GM23338 (cell line): ENCODE measurements around the gene CES2. TPM values are rescaled to one million over a fixed set of nuclear protein-coding genes. Genes with fewer than 3 reads are reported as not detected.

Experiments used
- ATAC-seq: fragments of 200-7000 bp; cut with Tn5 transposase; 3 replicates; pipeline ENCODE4 v1.9.1; 2020
- DNase-seq: peaks from one replicate; pipeline ENCODE4 v3.0.0-alpha.2; 2015; ENCODE audit warnings: low spot score
- H2AFZ ChIP-seq: fragments of 200-600 bp; sonication (generic); 2 replicates; pipeline ENCODE4 v1.8.0; 2016; ENCODE audit warnings: antibody characterized with exemption, mild to moderate bottlenecking, moderate library complexity
- H3F3A ChIP-seq: fragments of 200-600 bp; sonication (generic); replicated peaks from 2 replicates; pipeline ENCODE4 v1.8.0; 2017; ENCODE audit warnings: antibody characterized with exemption, mixed run types, low read depth
- H3K27ac ChIP-seq: fragments of 200-600 bp; sonication (generic); 2 replicates; pipeline ENCODE4 v1.6.1; 2016; ENCODE audit warnings: low read depth
- H3K27me3 ChIP-seq: fragments of 200-600 bp; sonication (generic); 2 replicates; pipeline ENCODE4 v1.8.0; 2016; ENCODE audit warnings: mild to moderate bottlenecking, mixed run types, moderate library complexity; ENCODE audit not compliant: insufficient read depth
- H3K36me3 ChIP-seq: fragments of 200-600 bp; sonication (generic); 2 replicates; pipeline ENCODE4 v1.8.0; 2016; ENCODE audit warnings: mild to moderate bottlenecking; ENCODE audit not compliant: insufficient read depth
- H3K4me1 ChIP-seq: fragments of 200-600 bp; sonication (generic); 2 replicates; pipeline ENCODE4 v1.8.0; 2016; ENCODE audit warnings: mild to moderate bottlenecking, moderate library complexity; ENCODE audit not compliant: insufficient read depth
- H3K4me2 ChIP-seq: fragments of 200-600 bp; sonication (generic); 2 replicates; pipeline ENCODE4 v1.7.1; 2017; ENCODE audit warnings: mixed run types
- H3K4me3 ChIP-seq: fragments of 200-600 bp; sonication (generic); 2 replicates; pipeline ENCODE4 v1.6.1; 2016; ENCODE audit warnings: mixed run types
- H3K79me2 ChIP-seq: fragments of 200-600 bp; sonication (generic); replicated peaks from 2 replicates; pipeline ENCODE4 v1.8.0; 2017; ENCODE audit warnings: mild to moderate bottlenecking; ENCODE audit not compliant: insufficient read depth
- H3K9me2 ChIP-seq: fragments of 200-600 bp; sonication (generic); 2 replicates; pipeline ENCODE4 v1.8.0; 2017; ENCODE audit not compliant: insufficient read depth
- H4K20me1 ChIP-seq: fragments of 200-600 bp; sonication (generic); replicated peaks from 2 replicates; pipeline ENCODE4 v1.8.0; 2017; ENCODE audit warnings: mild to moderate bottlenecking; ENCODE audit not compliant: insufficient read depth
- H3K27ac Mint-ChIP-seq: 2 replicates; pipeline ENCODE4 v1.8.0; 2020; ENCODE audit warnings: inconsistent platforms, mild to moderate bottlenecking, moderate library complexity, mixed read lengths
- H3K27me3 Mint-ChIP-seq: 3 replicates; pipeline ENCODE4 v1.8.0; 2022; ENCODE audit warnings: low read depth, mild to moderate bottlenecking, moderate library complexity, mixed read lengths, inconsistent platforms; ENCODE audit not compliant: insufficient read depth, poor library complexity
- H3K36me3 Mint-ChIP-seq: 3 replicates; pipeline ENCODE4 v1.8.0; 2021; ENCODE audit warnings: low read depth, mild to moderate bottlenecking, inconsistent platforms, moderate library complexity, mixed read lengths
- H3K4me1 Mint-ChIP-seq: 3 replicates; pipeline ENCODE4 v1.8.0; 2020; ENCODE audit warnings: mild to moderate bottlenecking, inconsistent platforms, mixed read lengths
- H3K4me3 Mint-ChIP-seq: 3 replicates; pipeline ENCODE4 v1.8.0; 2021; ENCODE audit warnings: moderate library complexity, mild to moderate bottlenecking, inconsistent platforms, mixed read lengths
- H3K9me3 Mint-ChIP-seq: 3 replicates; pipeline ENCODE4 v1.8.0; 2020; ENCODE audit warnings: moderate library complexity, mild to moderate bottlenecking, inconsistent platforms, mixed read lengths
- CREB1 ChIP-seq: fragments of 250-450 bp; sonication (Bioruptor Pico); IDR thresholded peaks from 2 replicates; pipeline ENCODE4 v1.5.0; 2020; ENCODE audit warnings: low read depth, mild to moderate bottlenecking, moderate library complexity
- CTCF ChIP-seq, 2 experiments: fragments of 200-600 bp in 1 of 2; sonication (generic) in 1 of 2; conservative IDR thresholded peaks; 2 replicates each; pipeline versions ENCODE4 v1.5.1 to v1.6.1; 2016 to 2017; ENCODE audit warnings: antibody characterized with exemption in 2 of 2, low read depth in 2 of 2, mild to moderate bottlenecking in 2 of 2, moderate library complexity in 1 of 2
- ETS1 ChIP-seq: IDR thresholded peaks from 2 replicates; pipeline ENCODE4 v1.6.1; 2016; ENCODE audit warnings: antibody characterized with exemption
- EZH2 ChIP-seq: fragments of 200-600 bp; sonication (generic); IDR thresholded peaks from one replicate; pipeline ENCODE4 v1.8.0; 2017; ENCODE audit warnings: antibody characterized with exemption, mild to moderate bottlenecking, low read depth; ENCODE audit not compliant: unreplicated experiment
- EZH2phosphoT487 ChIP-seq: fragments of 200-600 bp; sonication (generic); IDR thresholded peaks from one replicate; pipeline ENCODE4 v1.8.1; 2018; ENCODE audit warnings: antibody characterized with exemption; ENCODE audit not compliant: unreplicated experiment
- JUNB ChIP-seq: IDR thresholded peaks from one replicate; pipeline ENCODE4 v1.6.1; 2016; ENCODE audit warnings: antibody characterized with exemption; ENCODE audit not compliant: unreplicated experiment
- NANOG ChIP-seq: IDR thresholded peaks from 2 replicates; pipeline ENCODE4 v1.6.1; 2016; ENCODE audit warnings: antibody characterized with exemption, borderline replicate concordance
- POLR2AphosphoS5 ChIP-seq: IDR thresholded peaks from 2 replicates; pipeline ENCODE4 v1.6.1; 2016; ENCODE audit warnings: antibody characterized with exemption, low read depth
- STAT1 ChIP-seq: IDR thresholded peaks from one replicate; pipeline ENCODE4 v1.6.1; 2016; ENCODE audit warnings: antibody characterized with exemption; ENCODE audit not compliant: unreplicated experiment
- ZNF114 ChIP-seq: fragments of 250-450 bp; sonication (Bioruptor Pico); IDR thresholded peaks from 2 replicates; pipeline ENCODE4 v1.5.0; 2020; ENCODE audit warnings: mild to moderate bottlenecking, moderate library complexity
- ZNF331 ChIP-seq: fragments of 250-450 bp; sonication (Bioruptor Pico); IDR thresholded peaks from 2 replicates; pipeline ENCODE4 v1.5.0; 2020; ENCODE audit warnings: low read depth, mild to moderate bottlenecking, moderate library complexity
- ZNF462 ChIP-seq: fragments of 250-450 bp; sonication (Bioruptor Pico); IDR thresholded peaks from 2 replicates; pipeline ENCODE4 v1.5.0; 2020; ENCODE audit warnings: mild to moderate bottlenecking, moderate library complexity
- polyA plus RNA-seq: library from polyadenylated mRNA; unstranded; fragments of >200 nt; fragmentation: Nextera tagmentation; extraction: Ambion mirVana; gene quantifications from 2 replicates; pipeline ENCODE4 v1.2.1, GENCODE V29; 2016
- total RNA-seq: library from RNA; depleted of rRNA; stranded (reverse); fragments of >200 nt; shearing (Covaris generic); gene quantifications from 2 replicates; pipeline ENCODE4 v1.2.3, GENCODE V29; 2014
- TF ChIP-seq, protein P1 (sequence below): IDR thresholded peaks from one replicate; pipeline ENCODE4 v1.6.1; 2018; ENCODE audit warnings: antibody characterized with exemption; ENCODE audit not compliant: unreplicated experiment

The CES2 gene
- total and polyA plus RNA-seq, 2 experiments from 2014 or later, result 5.0 to 9.3 TPM

DNA sequence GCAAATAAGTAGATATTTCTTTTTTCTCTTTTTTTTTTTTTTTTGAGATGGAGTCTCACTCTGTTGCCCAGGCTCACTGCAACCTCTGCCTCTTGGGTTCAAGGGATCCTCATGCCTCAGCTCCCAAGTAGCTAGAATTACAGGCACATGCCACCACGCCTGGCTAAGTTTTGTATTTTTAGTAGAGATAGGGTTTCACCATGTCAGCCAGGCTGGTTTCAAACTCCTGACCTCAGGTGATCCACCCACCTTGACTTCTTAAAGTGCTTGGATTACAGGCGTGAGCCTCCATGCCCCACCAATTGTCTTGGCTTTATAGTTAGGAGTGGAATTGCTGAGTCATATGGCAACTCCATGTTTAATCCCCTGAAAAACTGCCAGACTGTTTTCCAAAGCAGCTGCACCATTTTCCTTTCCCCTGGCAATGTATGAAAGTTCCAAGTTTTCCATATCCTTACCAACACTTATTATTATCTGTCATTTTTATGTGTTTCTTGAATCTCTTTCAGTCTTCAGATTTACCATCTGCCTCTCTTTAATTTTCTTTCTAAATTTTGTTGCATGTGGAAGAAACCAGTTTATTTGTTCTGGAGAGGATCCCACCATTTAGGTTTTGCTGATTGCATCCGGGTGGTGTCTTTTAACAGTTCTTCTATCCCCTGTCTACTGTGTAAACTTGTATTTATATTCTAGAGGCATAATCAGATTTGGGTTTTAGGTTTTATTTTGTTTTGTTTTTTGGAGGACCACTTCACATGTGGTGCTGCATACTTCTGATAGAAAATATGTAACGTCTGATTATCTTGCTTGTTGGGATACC is 15.9 kb downstream of the CES2 start:
- Mint-ChIP-seq H3K4me1 (peaks cover 3% of the 10 kb centered on the region; the same call in 2 of the 3 replicates), H3K27me3 (peaks cover 45% of the 10 kb centered on the region)
- TF ChIP-seq STAT1 (no peak), CREB1 (CRISPR knock-in tag) (no peak), ZNF114 (CRISPR knock-in tag) (no peak), EZH2 (no peak), NANOG (no peak), JUNB (no peak), ZNF331 (CRISPR knock-in tag) (no peak), EZH2phosphoT487 (no peak), CTCF (conservative IDR thresholded peaks at IDR 0.05; ENCODE audit: low read depth in 2 of 2) (no peak), ZNF462 (CRISPR knock-in tag) (no peak), ETS1 (no peak), POLR2AphosphoS5 (no peak)
- TF ChIP-seq, protein P1, sequence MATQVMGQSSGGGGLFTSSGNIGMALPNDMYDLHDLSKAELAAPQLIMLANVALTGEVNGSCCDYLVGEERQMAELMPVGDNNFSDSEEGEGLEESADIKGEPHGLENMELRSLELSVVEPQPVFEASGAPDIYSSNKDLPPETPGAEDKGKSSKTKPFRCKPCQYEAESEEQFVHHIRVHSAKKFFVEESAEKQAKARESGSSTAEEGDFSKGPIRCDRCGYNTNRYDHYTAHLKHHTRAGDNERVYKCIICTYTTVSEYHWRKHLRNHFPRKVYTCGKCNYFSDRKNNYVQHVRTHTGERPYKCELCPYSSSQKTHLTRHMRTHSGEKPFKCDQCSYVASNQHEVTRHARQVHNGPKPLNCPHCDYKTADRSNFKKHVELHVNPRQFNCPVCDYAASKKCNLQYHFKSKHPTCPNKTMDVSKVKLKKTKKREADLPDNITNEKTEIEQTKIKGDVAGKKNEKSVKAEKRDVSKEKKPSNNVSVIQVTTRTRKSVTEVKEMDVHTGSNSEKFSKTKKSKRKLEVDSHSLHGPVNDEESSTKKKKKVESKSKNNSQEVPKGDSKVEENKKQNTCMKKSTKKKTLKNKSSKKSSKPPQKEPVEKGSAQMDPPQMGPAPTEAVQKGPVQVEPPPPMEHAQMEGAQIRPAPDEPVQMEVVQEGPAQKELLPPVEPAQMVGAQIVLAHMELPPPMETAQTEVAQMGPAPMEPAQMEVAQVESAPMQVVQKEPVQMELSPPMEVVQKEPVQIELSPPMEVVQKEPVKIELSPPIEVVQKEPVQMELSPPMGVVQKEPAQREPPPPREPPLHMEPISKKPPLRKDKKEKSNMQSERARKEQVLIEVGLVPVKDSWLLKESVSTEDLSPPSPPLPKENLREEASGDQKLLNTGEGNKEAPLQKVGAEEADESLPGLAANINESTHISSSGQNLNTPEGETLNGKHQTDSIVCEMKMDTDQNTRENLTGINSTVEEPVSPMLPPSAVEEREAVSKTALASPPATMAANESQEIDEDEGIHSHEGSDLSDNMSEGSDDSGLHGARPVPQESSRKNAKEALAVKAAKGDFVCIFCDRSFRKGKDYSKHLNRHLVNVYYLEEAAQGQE, result no peak

More for the DNA sequence above, 15.9 kb downstream of the CES2 start:
- H3K36me3 ChIP-seq, result no peaks in the 10 kb centered on the region
- no peaks in the 10 kb centered on the region for H3K9me2 ChIP-seq
- H3K27ac ChIP-seq, result no peak overlapping the region
- H3K27me3 ChIP-seq, result peaks cover 51% of the 10 kb centered on the region
- H3K79me2 ChIP-seq, result no peaks in the 10 kb centered on the region
- peaks cover 10% of the 10 kb centered on the region; the same call in 2 of the 3 replicates for H3K9me3 Mint-ChIP-seq
- peaks cover 3% of the 10 kb centered on the region; the same call in 1 of the 2 replicates for H3K4me1 ChIP-seq
- H3K4me2 ChIP-seq, result no peak overlapping the region
- no peak overlapping the region for H3K27ac Mint-ChIP-seq
- H4K20me1 ChIP-seq, result no peaks in the 10 kb centered on the region
- H3K36me3 Mint-ChIP-seq, result 0 out of 3 replicates have a peak, but pooled peaks cover 4% of the 10 kb centered on the region
- no peak overlapping the region for H3K4me3 Mint-ChIP-seq
- DNase-seq (no peak), ATAC-seq (no peak)
- no peak overlapping the region for H3K4me3 ChIP-seq
- H2AFZ ChIP-seq, result no peak overlapping the region
- no peaks in the 10 kb centered on the region for H3F3A ChIP-seq
